SKM-1 treated with dmso at 0.1 percent for 144 hours (cell line): Measurements from ENCODE around the gene MDGA2.

Experiments used
- DNase-seq: peaks from one replicate; lab custom pipeline; 2025; ENCODE audit not compliant: unreplicated experiment; lab: John Stamatoyannopoulos, UW

Gene MDGA2

GRCh38 chr14:47153746-47154145, 521.7 kb downstream of the MDGA2 start:
- no peak for DNase-seq

- DNase-seq = no peak
Measured at GRCh38 chr14:47150267-47150666, 525.1 kb downstream of the MDGA2 start.

GRCh38 chr14:47149326-47149725, 526.1 kb downstream of the MDGA2 start:
- DNase-seq = no peak

GRCh38 chr14:47148686-47149085, 526.7 kb downstream of the MDGA2 start:
- DNase-seq = no peak

GRCh38 chr14:47120645-47121044, 554.8 kb downstream of the MDGA2 start:
- no peak for DNase-seq

GRCh38 chr14:47103771-47104170, 571.6 kb downstream of the MDGA2 start:
- no peak for DNase-seq

GRCh38 chr14:47102472-47102871, 572.9 kb downstream of the MDGA2 start:
- no peak for DNase-seq

GRCh38 chr14:47085678-47086077, 589.7 kb downstream of the MDGA2 start:
- DNase-seq = no peak

- DNase-seq = no peak
Measured at GRCh38 chr14:47065326-47065725, 610.1 kb downstream of the MDGA2 start.

- no peak for DNase-seq
Measured at GRCh38 chr14:47060050-47060449, 615.4 kb downstream of the MDGA2 start.

- DNase-seq = no peak
Measured at GRCh38 chr14:47057364-47057763, 618.0 kb downstream of the MDGA2 start.

GRCh38 chr14:47044841-47045240, 630.6 kb downstream of the MDGA2 start:
- no peak for DNase-seq

GRCh38 chr14:47040550-47040949, 634.9 kb downstream of the MDGA2 start:
- DNase-seq = no peak

GRCh38 chr14:47039336-47039735, 636.1 kb downstream of the MDGA2 start:
- no peak for DNase-seq

- DNase-seq = no peak
Measured at GRCh38 chr14:47022721-47023120, 652.7 kb downstream of the MDGA2 start.

- DNase-seq = no peak
Measured at GRCh38 chr14:47020500-47020899, 654.9 kb downstream of the MDGA2 start.

- DNase-seq = no peak
Measured at GRCh38 chr14:47012533-47013280, 662.7 kb downstream of the MDGA2 start.

GRCh38 chr14:47009615-47010014, 665.8 kb downstream of the MDGA2 start:
- no peak for DNase-seq

GRCh38 chr14:47008732-47009131, 666.7 kb downstream of the MDGA2 start:
- DNase-seq = no peak

GRCh38 chr14:46999661-47000060, 675.7 kb downstream of the MDGA2 start:
- DNase-seq = no peak

- no peak for DNase-seq
Measured at GRCh38 chr14:46989566-46989965, 685.8 kb downstream of the MDGA2 start.

- no peak for DNase-seq
Measured at GRCh38 chr14:46988312-46988711, 687.1 kb downstream of the MDGA2 start.
